Endometrium (tissue), 2 donors: ENCODE results near the gene EDA.

ENCODE experiments used
- FAIRE-seq: peaks from 2 replicates; lab custom pipeline; 2012; peaks lifted over from hg19 to GRCh38; lab: Jason Lieb, UNC
- donor health status: control.
- donor health status: control.

The EDA gene

GRCh38 chrX:69615779-69616456, at the start of gene EDA:
TSS of gene EDA (plus strand) at chrX:69616113.
- no peak for FAIRE-seq

GRCh38 chrX:69568828-69569227, 47.1 kb upstream of the EDA start:
- no peak for FAIRE-seq

- FAIRE-seq: no peak
These were observed 18.5 kb upstream of the EDA start for GRCh38 chrX:69597399-69597798.

GRCh38 chrX:69600182-69600581, 15.7 kb upstream of the EDA start:
- no peak for FAIRE-seq

GRCh38 chrX:69603566-69604194, 12.2 kb upstream of the EDA start:
- FAIRE-seq: no peak

DNA sequence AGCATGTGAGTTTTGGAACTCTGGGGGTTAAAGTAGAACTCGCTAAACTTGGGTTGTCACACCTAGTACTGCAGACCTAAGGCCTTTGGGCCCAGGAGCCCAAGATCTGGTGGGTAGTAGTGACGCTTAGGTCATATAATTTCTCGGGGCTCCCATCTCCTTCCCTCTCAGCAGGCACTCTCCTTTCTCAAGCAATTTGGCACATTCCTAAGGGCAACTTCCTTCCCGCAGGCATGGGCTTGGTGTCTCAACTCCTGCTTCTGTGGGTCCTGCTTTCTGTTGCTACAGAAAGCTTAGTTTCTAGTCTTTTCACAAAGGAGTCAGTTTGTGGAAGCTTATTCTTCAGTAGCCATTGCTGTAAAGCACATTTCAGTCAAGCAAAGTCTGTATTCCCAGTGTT, 10.4 kb upstream of the EDA start:
- no peak for FAIRE-seq

DNA sequence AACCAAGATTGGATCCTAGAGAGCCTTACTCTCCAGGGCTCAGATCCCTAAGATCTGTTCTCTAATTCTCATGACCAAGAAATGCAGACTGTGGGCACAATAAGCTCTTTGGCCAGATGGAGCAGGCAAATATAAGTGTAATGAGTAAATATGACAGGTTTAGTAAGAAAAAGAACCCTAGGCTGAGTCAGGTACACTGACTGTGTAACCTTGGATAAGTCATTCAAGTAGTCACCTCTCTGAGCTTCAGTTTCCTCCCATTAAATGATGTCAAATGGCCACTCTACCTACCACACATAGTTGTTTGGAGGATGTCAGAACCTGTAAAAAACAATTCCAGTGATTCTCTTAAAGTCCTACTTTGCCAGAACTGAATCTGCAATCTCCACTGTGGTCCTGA, 8.3 kb upstream of the EDA start:
- no peak for FAIRE-seq

DNA sequence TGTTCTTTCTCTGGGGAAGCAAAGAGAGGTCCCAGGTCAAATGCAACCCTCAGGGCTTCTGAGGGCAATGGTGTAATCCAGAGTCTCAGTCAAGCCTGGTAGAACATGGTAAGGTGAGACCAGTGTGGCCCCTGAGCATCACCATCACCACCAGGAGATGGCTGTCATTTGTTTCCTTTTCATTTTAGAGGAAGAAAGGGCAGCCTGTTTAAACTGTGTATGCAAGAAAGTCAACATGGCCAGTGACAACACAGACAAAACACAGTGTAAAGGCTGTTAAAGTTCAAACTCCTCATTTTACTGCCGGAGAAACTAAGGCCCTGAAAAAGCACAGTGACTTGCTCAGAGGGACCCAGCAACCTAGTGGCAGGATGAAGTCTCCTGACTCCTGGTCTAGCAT, 2.0 kb upstream of the EDA start:
- FAIRE-seq: no peak

DNA sequence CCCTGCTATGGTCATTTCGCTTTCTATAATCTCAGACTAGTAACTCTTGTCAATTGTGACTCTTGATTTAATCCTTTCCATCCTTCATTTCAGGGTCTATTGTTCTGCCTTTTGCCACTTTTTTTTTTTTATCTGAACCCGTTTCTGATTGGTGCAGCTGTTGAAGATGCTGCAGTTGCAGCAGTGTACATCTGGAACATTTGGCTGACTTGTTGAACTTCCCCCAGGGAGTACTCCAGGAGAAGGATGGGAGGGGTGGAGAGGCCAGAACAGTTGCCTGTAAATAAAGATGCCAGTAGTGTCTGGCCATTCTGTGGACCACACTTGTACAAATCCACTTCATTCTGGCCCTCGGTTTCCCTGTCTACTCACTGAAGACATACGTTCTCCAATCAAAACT, 1.0 kb upstream of the EDA start:
- FAIRE-seq: no peak

DNA sequence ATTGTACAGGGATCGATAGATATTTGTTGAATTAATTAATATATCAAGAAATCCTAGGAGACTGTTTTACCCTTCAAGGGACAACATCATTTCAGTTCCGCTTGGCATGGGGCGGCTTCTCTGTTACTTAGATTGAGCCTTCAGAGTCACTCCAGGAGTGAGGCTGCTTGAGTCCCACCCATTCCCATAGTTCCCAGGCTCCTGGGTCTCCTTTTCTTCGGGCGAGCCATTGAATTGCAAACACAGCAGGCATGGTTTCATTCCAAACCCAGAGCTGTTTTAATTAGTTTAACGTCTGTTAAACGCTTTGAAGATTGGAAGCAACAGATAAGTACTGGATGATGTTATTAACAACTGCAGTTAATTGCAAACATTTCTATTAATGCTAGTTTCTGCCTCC, 571 bp upstream of the EDA start:
- no peak for FAIRE-seq

DNA sequence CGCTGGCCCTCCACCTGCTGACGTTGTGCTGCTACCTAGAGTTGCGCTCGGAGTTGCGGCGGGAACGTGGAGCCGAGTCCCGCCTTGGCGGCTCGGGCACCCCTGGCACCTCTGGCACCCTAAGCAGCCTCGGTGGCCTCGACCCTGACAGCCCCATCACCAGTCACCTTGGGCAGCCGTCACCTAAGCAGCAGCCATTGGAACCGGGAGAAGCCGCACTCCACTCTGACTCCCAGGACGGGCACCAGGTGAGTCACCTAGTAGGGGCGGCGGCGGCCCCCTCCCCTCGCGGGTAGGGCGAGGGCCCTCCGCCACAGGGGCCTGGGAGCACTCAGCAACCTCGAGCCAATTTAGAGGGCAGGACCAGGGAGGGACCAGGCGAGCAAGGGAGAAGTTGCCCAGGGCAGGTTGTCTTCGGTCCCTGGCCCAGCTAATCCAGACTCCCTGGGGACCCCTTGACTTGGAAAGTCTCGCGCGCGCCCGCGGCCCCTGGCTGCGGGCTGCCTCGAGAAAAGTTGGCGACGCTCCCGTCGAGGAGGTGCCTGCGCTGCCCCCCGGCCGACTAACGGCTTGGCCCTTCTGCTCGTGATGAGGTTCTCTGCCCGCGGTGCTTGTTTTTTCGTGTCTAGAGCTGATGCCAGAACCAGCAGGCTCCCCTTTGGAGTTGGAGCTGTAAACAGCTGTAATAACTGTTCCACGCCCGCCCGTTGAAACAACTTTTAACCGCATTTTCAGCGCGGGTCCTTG, 717 bp downstream of the EDA start:
- no peak for FAIRE-seq

DNA sequence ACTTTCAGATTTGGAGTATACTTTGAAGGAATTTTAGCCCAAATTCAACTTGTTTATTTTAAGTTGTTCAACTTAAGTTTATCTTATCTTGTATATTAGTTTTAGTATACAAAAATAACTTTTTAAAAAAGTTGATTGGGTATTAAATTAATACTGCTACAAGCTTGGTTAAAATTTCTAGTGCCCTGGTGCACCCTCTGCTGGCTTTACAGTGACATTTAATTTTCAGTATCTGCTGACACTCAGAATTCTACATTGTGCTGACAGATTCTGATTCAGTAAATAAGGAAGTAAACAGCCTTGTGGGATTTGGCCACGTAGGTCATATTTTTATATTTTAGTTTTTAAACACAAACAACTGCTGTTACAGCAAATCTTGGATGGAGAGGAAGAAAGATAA, 2.9 kb downstream of the EDA start:
- FAIRE-seq: peak; percentile 66

- FAIRE-seq: no peak
These were observed 10.2 kb downstream of the EDA start for GRCh38 chrX:69626129-69626528.

DNA sequence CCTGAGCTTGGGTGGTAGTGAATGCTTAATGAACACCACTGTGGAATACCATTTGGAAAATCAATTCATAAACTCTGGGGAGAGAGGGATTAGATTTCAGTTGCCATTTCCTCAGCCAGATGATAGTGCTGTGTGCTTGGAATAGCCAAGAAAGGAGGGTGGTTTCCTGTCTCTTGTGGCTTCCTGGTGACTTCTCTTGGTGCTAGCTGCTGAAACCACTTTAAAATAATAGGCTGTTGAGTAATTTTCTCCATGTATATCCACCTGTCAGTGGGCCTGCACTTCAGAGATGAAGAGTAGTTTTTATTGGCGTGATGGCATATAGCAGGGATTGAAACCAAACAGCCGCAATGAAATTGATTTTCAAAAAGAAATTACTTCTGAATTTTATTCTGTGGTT, 11.8 kb downstream of the EDA start:
- no peak for FAIRE-seq

DNA sequence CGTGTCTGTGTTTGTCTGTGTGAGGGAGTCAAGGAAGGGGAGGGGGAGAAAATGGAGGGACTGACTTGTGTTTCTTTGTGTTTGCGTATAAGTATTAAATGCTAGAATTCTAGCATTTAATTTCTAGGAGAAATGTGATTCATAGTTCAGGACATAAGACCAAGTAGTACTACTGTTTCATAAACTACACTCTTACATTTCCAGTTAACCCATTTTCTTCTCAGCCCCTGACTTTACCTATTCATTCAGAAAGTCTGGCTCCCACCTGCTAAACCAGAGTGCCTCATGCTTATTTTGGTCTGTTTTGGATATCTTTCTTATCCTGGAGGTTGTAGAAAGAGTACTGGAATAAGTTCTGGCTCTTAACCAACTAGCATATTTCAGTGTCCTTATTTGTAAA, 14.2 kb downstream of the EDA start:
- no peak for FAIRE-seq

- FAIRE-seq: no peak
These were observed 48.8 kb downstream of the EDA start for GRCh38 chrX:69664693-69665092.

- no peak for FAIRE-seq
These were observed 54.2 kb downstream of the EDA start for GRCh38 chrX:69670001-69670555.

GRCh38 chrX:69674891-69675290, 59.0 kb downstream of the EDA start:
- no peak for FAIRE-seq

DNA sequence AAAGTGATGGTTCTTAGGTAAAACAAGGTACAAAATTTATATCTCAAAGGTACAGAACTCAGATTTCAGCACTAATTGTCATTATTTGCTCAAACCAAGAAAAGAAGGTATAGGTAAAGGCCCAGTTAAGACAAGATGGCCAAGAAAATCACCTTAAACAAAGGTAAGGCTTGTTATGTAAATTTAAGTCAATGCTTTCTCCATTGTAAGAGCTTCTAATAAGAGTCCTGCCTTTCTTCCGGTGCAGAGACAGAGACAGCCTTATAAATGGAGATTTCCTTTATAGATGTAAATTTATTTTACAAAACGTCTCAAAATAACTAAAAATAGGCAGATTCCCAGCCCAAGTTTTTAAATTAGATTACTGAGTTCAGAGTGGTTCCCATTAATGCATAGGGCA, 89.9 kb downstream of the EDA start:
- no peak for FAIRE-seq

GRCh38 chrX:69718102-69718501, 102.2 kb downstream of the EDA start:
- FAIRE-seq: no peak

DNA sequence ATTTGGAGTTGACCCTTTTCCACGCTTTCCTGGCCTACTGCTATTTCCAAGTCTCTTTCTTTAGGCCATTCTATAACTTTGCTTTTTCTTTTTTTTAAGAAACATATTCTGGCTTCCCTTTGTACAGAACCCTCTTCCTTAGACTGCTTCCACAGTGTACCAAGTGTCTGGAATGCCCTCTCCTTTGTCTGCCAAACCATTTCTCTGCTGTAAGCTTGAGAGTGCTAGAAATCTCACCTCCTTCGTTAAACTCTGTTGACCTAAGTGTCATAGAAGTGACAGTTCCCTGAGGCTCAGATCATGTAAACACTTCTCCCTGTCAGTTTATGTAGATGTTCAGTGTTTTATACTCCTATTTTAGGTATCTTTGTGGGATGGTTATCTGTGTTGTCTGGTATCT, 108.4 kb downstream of the EDA start:
- FAIRE-seq: no peak

DNA sequence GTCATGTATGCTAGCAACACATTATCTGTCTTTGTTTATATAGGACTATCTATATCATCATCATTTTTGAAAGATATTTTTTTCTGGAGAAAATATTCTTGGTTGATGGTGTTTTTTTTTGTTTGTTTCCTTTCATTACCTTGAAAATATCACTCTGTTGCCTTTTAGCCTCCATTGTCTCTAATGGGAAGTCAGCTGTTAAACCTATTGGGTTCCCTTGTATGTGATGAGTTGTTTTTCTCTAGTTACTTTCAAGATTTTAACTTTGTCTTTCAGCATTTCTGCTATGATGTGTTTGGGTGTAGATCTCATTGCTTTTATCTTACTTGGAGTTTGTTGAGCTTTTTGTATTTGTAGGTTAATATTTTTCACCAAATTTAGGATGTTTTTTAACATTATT, 124.4 kb downstream of the EDA start:
- FAIRE-seq: no peak

GRCh38 chrX:69741721-69742120, 125.8 kb downstream of the EDA start:
- no peak for FAIRE-seq
